AG10803 (cell line): ENCODE data around the gene TRIM13.
"Not testable (repeated sequence)": the region's sequence is repeated elsewhere in the genome, so short reads cannot be mapped to it uniquely, and the experiment has no call there.

Experiments
- DNase-seq: peaks from one replicate; pipeline ENCODE4 v3.0.0; 2010; ENCODE audit warnings: low read depth
- H3K4me3 ChIP-seq: 2 replicates; pipeline ENCODE4 v1.5.1; 2011; ENCODE audit warnings: mild to moderate bottlenecking, low read length, control low read depth
- TF ChIP-seq, protein P1 (sequence below): conservative IDR thresholded peaks from 2 replicates; pipeline ENCODE4 v1.5.1; 2011; ENCODE audit warnings: mild to moderate bottlenecking, low read length, control low read depth, inconsistent platforms

The TRIM13 gene

DNA sequence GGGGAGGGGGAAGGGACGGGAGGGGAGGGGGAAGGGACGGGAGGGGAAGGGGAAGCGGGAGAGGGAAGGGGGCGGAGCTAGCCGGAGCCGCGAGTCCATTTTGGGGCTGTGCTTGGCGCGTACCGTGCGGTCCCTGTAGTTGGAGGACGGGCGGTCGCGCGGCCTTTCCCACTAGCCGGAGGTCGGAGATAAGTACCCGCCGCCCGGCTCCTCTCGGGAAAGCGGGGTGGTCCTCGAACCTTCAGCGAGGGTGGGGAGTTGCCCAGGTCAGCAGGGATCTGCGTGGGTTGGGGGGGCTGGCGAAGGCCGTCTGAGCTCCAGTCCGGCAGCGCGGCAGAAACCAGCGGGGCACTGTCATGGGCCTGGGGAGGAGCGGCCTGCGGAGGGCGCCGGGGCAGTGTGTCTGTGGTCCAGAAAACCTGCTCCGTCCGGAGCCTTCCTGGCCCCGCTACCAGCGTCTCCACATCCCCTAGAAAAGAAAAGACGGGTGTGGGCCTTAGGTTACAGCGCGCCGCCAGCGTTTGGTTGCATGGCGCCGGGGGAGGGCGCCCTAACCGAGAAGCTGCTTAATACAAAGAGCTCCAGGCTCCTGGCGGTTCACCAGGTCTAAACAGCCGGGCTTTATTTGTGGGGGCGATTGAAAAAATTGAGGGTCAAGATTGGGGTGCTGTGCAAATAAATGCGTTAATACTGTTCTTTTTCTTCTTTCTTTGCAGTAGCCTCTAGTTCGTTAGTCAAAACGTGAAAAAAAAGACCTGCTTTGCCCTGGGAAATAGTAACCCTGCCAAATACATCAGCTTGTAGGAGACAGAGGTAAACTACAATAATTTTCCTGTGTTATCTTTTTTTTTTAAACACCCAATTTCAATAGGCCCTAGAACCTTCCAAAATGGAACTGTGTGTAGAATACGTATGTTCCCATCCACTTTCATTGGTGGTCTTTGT is at the start of gene TRIM13:
Gene TRIM13, plus strand, starts transcription at position 92 of the 945 bp plus-strand sequence. CDS start 14,899 bp downstream, outside the sequence.
- peak; percentile 89 for DNase-seq
- TF ChIP-seq, protein P1, sequence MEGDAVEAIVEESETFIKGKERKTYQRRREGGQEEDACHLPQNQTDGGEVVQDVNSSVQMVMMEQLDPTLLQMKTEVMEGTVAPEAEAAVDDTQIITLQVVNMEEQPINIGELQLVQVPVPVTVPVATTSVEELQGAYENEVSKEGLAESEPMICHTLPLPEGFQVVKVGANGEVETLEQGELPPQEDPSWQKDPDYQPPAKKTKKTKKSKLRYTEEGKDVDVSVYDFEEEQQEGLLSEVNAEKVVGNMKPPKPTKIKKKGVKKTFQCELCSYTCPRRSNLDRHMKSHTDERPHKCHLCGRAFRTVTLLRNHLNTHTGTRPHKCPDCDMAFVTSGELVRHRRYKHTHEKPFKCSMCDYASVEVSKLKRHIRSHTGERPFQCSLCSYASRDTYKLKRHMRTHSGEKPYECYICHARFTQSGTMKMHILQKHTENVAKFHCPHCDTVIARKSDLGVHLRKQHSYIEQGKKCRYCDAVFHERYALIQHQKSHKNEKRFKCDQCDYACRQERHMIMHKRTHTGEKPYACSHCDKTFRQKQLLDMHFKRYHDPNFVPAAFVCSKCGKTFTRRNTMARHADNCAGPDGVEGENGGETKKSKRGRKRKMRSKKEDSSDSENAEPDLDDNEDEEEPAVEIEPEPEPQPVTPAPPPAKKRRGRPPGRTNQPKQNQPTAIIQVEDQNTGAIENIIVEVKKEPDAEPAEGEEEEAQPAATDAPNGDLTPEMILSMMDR, result peak; percentile 74
- H3K4me3 ChIP-seq, result peak within 1 kb of the TSS; percentile 81

DNA sequence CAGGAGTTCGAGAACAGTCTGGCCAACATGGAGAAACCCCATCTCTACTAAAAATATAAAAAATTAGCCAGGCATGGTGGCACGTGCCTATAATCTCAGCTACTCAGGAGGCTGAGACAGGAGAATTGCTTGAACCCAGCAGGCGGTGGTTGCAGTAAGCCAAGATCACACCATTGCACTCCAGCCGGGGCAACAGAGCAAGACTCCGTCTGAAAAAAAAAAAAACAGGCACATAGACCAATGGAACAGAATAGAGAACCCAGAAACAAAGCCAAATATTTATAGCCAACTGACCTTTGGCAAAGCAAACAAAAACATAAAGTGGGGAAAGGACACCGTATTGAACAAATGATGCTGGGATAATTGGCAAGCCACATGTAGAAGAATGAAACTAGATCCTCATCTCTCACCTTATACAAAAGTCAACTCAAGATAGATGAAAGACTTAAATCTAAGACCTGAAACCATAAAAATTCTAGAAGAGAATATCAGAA is 48.0 kb upstream of the TRIM13 start:
- not testable (repeated sequence) for DNase-seq, H3K4me3 ChIP-seq

DNA sequence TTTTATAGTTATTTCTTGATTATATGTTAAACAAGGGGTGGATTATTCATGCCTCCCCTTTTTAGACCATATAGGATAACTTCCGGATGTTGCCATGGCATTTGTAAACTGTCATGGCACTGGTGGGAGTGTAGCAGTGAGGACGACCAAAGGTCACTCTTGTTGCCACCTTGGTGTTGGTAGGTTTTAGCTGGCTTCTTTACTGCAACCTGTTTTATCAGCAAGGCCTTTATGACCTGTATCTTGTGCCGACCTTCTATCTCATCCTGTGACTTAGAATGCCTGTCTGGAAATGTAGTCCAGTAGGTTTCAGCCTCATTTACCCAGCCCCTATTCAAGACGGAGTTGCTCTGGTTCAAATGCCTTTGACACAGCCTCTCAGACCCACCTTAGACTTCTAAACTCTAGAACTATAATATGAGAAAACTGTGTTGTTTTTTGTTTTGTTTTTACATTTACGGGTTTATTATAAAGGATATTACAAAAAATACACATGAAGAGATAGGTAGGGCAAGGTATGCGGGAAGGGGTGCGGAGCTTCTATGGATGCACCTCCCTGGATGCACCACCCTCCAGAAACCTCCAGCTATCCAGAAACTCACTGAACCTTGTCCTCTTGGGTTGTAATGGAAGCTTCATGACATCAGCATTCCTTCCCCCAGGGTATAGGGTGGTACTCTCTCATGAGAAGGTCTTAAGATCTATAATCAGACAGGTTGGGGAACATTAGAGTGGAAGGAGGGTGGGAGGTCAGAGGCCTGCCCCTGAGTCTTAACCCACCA is 44.9 kb upstream of the TRIM13 start:
- H3K4me3 ChIP-seq, result no peak overlapping the region
- TF ChIP-seq, protein P1, result no peak
- no peak for DNase-seq

GRCh38 chr13:49953560-49953959 is 43.3 kb upstream of the TRIM13 start:
- no peak overlapping the region for H3K4me3 ChIP-seq
- no peak for DNase-seq
- TF ChIP-seq, protein P1, result no peak

DNA sequence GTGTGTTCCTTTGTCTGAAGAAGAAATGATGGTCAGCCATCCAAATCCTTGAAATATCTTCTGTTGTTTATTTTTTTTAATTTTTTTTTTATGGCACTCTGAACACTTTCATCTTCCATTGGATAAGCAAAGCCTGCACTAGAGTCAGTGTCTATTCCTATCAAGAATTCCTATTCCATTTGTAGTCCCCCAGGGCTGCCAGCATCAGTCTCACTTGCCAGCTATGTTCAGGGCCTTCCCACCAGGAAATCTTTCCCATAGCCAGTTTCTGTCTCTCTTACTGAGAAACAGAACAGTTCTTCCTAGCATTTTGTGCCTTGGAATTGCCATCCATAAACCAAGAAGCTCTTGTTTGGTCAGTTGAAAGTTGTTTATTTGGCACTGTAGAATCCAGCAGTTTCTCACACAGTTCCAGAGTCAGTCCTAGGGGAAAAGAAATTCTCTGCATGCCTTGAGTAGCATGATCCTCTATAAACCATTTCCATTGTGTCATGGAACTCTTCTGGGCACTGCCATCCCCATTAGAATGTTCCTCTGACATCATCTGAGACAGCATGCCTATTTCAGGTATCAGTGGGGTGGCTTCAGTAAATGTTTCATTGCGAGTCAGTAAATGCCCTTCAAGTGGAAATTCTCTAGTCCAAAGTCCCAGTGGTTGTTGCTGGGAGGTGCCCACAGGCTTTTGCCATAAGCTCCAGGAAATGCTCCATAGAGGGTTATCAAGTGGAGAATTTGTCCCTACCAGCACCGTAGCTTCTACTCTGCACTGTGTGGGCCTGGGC is 42.0 kb upstream of the TRIM13 start:
- H3K4me3 ChIP-seq, result no peak overlapping the region
- peak; percentile 8 for DNase-seq
- TF ChIP-seq, protein P1, result no peak

- TF ChIP-seq, protein P1, result no peak
- H3K4me3 ChIP-seq, result no peak overlapping the region
- no peak for DNase-seq
Measured at GRCh38 chr13:49956131-49956530, 40.7 kb upstream of the TRIM13 start.

DNA sequence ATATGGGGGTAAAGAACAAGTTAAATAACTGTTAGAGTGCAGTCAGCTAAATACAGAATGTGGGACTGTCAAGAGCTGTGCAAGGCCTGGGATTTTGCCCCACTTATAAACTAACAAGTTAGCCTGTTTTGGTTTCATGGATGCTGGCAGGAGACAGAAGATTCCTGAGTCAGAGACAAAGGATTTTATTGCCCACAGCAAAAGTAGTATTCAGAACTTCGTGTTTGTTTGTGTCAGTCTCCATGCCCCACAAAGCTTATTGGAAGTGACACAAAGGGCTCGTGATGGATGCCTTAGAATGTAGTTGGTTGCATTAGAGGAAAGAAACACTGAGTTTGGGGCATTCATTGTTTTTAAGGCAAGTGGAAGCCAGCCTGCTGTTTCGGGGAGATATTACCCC is 38.5 kb upstream of the TRIM13 start:
- H3K4me3 ChIP-seq, result no peak overlapping the region
- peak; percentile 39 for DNase-seq
- TF ChIP-seq, protein P1, result no peak
